Measurements from ENCODE around the gene PKD1L1.
"Not testable (repeated sequence)": the region's sequence is repeated elsewhere in the genome, so short reads cannot be mapped to it uniquely, and the experiment has no call there.

PKD1L1 gene

DNA sequence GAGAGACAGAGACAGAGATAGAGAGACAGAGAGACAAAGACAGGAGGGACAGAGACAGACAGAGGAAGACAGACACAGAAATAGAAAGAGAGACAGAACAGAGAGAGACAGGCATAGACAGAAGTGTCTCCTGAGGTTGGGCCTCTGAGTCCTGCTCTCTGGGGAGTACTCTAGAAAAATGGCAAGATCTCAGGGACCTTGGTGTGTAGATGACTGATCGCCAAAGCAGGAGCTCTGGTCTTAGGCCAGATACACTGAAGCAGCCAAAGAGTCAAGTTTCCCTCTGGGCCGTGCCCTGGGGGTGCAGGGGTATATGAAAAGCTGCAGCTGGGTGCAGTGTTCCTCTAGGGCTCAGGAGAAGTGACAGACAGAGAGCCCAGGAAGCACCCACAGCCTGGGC is 189.7 kb downstream of the PKD1L1 start:
- DNase-seq, result no peak

DNA sequence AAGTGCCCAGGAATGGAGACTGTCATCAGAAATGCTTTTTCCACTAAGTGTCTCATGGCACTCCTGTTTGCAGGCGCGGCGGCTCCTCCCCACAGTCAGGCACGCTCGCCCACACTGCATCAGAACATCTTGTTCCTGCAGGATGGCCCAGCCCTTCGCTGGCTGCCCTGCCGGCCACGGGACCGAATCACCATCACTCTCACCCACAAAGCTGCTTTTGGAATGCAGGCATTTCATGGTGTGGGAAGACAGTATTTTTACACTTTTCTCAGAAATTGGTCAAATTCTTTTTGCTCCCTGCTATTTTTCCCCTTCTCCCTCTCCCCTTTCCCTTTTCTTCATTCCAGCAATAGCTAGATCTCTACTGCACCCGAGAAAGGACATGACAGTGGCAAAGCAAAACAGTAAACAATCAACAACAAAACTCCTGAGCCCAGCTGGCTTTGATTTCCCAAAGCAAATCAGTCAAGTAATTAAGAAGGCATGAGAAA is 190.3 kb downstream of the PKD1L1 start:
- DNase-seq, result no peak

DNA sequence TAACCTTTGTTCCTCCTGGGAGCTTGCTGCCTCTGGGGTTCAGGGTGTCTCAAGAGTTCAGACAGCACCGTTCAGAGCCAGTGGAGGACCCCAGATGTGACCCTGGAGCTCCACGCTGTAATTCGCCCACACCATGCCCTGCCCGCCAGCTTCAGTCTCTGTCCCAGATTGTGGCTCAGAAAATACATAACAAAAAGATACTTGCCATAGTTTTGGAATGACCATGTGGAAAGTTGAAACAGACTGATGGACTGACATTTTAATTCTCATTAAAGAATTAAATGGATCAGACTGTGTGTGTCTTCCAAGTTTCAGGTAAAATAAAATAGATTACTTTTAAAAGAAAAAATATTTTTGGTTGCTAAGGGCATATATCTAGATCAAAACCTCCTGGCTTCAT is 191.6 kb downstream of the PKD1L1 start:
- no peak for DNase-seq

DNA sequence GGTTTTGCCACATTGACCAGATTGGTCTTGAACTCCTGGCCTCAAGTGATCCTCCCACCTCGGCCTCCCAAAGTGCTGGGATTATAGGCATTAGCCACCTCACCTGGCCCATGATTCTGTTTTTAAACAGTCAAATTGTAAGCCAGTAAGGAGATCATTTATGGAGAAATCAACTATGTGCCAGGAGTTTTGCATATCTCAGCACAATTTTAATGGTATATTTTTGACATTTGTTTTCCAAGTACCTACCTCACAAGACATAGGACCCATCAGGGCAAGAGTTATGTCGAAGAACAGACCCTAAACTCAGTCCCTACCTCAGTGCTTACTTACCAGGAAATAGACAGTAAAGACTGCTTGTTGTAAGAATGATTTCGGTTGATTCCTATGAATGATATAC is 193.0 kb downstream of the PKD1L1 start:
- no peak for DNase-seq

DNA sequence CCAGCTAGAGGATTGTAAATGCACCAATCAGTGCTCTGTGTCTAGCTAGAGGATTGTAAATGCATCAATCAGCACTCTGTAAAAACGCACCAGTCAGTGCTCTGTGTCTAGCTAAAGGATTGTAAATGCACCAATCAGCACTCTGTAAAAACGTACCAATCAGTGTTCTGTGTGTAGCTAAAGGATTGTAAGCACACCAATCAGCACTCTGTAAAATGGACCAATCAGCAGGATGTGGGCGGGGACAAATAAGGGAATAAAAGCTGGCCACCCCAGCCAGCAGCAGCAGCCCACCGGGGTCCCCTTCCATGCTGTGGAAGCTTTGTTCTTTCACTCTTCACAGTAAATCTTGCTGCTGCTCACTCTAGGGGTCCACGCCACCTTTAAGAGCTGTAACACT is 196.5 kb downstream of the PKD1L1 start:
- DNase-seq, result not testable (repeated sequence)

DNA sequence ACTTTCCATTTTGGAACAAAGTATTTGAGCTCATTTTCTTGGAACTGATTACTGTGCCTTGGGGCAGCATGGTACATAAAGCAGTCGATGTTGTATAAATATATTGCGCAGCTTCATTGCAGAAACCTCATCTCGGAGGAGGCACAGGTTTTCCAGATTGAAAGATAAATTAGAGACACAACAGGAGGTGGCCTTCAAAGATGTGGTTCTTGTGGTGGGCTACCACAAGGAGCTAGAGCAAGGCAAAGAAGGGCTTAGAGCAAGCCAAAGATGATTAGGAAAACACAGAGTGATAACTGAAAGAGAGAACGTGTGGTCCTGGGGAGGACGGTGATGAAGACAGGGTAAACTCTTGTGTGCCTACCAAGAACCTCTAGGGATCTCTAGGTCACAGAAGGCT is 197.2 kb downstream of the PKD1L1 start:
- DNase-seq, result no peak

DNA sequence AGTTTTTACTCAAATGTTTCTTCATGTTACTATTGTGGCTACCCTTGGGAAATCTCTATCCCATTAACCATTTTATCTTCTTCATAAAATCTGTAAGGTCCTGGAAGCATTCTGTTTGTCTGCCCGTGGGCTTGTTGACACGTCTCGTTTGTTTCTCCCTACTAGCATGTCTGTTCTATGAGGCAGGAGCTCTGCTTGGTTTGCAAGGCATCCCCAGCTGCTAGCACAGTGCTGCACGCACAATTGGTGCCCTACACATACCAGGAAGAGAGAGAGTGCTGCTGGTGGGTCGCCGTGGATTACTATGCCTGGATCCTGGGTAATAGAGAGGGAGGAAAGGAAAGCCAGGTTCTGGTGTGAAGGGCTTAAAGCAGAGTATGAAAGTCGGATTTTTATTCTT is 200.2 kb downstream of the PKD1L1 start:
- DNase-seq, result no peak

DNA sequence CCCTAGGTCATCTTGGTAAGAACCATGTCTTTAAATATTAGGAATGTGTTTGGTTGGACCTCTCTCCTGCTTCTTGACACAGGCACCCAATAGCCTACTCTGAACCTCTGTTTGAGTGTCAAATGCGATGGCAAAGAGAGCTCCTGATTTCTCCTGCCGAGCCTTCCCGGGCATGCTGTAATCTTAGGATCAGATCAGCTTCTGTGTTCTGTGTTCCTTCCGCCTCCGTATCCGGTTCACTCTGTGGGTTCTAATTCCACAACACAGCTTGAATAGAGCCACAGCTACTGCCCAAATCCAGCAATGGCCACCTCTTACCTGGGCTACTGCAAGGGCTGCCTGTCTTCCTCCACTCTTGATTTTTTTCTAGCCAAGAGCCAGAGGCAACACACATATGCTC is 201.1 kb downstream of the PKD1L1 start:
- DNase-seq, result no peak

DNA sequence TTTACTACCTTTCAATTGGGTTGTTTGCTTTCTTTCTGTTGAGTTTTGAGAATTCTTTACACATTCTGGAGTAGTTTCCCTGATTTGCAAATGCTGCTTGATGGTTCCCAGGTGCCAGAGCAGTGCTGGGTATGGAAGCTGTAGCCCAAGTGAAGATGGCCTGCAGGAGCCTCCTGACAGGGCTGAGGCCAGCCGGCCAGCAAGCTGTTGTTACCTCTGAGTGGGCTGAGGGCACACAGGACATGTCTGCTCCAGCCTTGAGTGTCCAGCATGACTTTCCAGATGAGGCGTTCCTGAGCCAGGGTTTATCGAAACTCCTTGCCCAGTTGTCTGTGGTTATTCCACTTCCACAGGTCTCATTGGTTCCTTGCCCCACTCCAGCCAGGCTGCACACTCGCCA is 201.8 kb downstream of the PKD1L1 start:
- DNase-seq, result no peak

DNA sequence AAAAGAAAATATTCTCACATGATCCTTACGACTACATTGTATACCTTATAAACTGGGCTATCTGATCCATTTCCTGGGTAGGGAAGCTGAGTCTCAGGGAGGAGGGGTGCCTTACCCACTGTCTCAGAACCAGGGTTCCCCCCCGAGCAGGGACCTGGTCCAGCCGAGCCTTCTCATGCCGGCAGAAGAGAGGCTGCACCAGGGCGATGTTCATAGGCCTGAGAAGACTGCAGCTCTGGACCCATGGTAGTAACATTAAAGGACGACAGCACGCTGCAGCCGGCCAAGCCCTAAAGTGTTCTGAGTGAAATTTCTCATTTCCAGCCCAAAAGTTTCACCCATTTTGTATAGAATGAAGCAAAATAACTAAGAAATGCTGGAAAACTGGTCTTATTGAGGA is 203.4 kb downstream of the PKD1L1 start:
- DNase-seq, result no peak

DNA sequence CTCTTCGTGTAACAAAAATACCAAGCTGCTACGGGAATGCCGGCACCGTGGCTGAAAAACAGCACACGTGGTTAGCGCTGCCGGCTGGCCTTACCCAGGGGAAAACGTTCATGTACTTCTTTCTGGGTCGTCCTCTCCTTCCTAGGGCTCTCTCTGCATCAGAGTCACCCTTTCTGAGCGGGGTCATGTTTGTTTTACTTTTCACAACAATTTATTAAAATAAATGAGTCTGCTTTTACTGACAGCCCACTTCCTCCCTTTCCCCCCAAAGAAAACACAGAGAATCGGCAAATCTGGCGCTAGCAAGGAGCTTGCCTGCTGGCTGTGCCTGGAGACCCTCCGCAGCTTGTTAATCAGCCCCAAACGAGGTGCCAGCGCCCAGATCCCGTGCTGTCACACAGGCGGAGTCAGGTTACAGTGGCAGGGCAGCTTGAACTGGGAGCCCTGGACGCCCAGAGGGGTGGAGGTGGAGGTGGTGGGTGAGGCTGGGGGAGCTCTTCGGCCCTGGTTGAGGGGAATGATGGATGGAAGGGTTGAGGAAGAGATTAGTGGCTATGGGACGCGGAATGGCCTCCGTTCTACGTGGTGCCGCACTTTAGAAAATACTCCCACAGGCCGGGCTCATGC is 204.2 kb downstream of the PKD1L1 start:
- no peak for DNase-seq

DNA sequence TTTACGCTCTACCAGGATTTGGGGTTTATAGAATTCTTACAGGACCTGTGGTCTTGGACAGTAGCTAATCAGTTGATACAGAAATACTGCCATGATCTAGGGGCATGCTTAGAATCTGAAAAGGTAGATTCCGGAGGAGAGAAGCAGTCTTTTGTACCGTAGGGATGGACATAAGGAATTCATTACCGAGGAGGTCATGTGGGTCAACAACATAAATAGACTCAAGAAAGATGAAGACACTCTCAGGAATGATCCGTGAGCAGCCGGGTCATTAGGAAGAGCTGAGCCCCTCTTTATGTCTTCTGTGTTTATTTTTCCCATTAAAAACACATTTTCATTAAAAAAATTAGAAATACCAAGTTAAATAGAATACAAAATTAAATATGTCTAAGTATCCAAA is 206.3 kb downstream of the PKD1L1 start:
- no peak for DNase-seq

DNA sequence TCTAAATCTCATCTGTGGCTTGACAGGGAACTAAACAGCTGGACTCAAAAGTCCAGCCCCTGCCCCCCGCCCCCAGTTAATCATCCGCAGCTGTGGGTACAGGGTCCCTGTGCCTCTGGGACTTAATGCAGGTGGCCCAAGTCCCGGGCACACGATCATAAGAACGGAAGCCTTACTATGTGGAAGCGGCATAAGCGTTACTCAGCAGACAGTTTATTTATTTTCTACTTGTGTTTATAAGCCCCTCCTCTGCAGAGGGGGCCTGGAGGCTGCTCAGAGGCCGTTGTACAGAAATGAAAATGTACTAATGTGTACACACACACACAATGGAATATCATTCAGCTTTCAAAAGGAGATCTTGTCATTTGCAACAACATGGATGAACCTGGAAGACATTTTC is 208.4 kb downstream of the PKD1L1 start:
- DNase-seq, result no peak

DNA sequence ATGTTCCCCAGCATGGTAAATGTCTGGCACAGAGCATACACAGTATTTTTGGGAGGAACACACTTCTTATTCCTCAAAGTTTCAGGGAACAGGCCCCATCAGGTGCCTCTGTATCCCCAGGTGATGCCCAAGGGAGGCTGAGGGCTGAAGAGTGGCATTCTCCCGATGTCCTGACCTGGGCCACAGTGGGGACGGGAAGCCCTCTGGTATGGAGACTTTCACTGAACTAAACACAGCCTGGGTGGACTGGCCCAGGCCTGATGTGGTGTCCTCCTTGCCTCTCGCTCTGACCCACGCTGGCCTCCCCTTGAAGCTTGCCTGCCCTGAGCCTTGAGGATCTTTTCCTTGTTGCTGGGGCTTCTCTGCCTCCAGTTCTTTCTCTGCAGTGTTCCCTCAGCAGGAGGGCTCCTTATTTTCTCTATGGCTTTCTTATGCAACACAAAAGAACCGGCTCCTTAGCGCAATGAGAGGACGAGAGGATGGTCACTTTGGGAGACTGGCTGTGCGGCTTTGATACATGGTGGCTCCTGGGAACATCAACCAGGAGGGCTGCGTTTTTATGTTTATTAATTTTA is 208.9 kb downstream of the PKD1L1 start:
- DNase-seq, result no peak

DNA sequence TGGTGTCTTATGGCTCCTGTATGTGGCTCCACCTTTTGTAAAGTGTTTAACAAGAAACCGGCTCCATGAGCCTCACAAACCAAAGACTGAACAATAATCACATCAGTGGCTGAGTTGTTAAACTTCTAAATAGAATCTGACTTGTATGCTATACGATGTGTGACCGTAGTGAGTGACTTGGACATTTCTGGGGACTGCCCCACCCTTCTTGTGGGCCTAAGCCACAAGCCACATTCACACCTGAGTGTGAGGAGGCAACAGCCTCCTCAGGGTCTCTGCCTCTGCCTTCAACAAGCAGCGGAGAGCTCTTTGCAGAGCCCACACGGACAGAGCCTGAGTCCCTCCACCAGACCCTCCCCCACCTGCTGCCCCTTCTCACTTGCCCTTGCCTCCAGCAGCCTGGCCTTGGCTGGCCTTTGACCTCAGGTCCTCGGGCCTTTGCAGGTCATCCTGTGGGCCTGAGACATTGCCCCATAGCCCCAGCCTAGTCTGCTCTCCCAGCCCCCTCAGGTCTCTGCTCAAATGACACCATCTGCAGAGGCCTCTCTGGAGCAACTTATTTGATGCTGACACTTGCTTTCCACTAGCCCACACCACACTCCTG is 209.6 kb downstream of the PKD1L1 start:
- no peak for DNase-seq

DNA sequence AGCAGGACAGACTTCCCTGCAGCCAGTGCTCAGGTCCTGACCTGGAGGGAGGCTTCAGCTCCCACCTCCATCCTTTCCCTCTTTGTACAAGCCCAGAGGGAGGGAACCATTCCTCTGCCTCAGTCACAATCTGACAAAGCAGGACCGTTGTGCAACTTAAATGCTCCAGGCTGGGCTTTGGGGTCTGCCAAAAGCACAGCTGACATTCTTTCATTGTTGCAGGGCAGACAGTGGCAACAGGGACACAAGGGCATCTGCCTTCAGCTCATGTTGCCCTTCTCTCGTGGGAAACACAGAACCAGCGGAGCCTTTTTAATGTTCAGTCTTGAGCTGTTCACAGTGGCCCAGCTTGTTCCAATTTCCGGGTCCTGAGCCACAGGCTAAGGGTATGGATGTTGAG is 210.7 kb downstream of the PKD1L1 start:
- no peak for DNase-seq

DNA sequence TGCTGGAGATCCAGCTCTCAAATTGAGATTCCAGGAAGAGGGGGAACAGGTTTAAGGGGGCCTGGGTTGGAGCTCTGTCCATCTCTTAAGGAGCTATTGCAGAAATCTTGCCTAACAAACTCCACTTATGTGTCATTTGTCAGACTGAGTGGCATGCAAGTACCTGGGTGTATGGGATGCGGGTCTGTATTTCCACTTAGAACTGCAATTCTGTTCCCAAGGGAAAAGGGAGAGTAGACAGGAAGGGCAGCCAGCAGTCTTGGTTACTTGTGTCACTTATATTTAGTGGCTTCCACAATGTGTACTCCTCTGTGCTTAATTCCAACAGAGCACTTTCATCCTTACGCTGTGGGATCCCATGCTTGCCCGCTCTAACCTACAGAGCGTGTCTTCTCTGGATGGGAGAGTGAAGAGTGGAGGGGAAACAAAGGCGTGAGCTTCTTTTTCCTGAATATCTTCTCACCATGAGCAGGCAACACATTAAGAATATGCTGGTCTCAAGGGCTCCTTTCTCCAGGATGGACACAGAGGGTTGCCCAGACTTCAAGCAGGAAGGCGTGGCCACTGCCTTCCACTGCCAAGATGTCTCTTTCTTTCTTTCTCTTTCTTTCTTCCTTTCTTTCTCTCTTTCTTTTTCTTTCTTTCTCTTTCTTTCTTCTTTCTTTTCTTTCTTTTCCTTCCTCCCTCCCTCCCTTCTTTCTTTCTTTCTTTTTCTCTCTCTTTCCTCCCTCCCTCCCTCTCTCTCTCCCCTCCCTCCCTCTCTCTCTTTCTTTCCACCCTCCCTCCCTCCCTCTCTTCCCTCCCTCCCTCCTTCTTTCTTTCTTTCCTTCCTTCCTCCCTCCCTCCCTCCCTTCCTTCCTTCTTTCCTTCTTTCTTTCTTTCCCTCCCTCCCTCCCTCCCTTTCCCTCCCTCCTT is 212.6 kb downstream of the PKD1L1 start:
- no peak for DNase-seq

DNA sequence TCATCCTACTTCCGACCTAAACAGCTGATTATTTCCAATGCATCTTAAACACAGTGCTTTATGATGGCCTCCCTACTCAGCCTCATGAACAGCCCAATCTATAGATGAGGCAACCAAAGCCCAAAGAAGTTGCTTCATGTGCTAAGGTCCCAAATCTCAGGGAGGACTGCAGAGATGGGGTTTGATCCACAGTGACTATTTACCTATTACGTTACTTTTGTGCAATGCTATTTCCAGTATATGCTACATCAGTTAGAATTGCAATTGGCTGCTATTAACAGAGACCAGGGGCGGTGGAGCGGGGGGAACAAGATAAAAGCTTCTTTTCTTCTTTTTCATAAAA is 213.3 kb downstream of the PKD1L1 start:
- DNase-seq, result no peak

DNA sequence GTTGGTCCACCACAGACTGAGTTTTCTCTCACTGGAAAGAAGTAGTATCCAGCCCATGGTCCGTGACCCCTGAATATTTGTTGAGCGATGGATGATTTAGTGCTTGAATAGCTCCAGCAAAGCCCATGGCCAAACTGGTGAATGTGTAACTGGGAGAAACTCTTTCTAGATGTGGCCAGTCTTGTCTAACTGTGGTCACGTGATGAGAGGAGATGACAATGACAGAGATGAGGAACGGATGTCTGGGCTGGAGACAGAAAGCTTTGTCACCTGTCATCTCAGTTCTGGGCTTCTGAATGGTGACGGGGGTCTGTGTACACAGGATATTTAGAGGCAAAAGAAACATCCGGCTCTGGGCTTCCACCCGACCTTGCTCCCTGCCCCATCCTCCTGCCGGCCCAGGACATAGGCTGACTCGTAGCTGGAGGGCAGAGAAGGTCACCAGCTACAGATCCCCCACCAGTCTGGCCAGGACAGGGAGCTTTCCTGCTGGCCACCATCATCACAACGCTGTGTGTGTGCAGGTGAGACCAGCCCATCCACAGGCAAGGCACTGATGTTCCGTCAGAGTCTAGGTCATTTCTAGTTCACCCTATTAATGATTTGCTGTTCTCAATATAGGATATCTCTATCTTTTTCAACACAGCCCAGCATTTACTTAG is 213.8 kb downstream of the PKD1L1 start:
- DNase-seq, result no peak

DNA sequence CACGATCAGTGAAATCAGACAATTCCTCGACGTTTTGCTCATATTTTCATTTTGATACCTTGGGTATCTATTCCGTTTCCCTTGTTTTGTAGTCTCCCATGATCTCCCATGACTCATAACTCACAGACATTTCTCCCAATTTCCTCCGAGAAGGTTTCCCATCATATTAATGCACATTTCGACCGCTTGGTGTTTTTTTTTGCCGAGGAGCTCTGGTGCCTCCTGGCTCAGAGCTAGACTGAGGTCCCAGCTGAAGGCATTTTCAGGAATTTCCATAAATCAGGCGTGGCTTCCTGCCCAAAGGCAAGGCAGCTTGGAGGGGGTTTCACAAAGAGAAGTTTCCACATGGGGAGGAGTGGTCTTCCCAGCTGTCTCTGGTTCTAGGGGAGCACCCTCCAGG is 218.1 kb downstream of the PKD1L1 start:
- DNase-seq, result no peak

DNA sequence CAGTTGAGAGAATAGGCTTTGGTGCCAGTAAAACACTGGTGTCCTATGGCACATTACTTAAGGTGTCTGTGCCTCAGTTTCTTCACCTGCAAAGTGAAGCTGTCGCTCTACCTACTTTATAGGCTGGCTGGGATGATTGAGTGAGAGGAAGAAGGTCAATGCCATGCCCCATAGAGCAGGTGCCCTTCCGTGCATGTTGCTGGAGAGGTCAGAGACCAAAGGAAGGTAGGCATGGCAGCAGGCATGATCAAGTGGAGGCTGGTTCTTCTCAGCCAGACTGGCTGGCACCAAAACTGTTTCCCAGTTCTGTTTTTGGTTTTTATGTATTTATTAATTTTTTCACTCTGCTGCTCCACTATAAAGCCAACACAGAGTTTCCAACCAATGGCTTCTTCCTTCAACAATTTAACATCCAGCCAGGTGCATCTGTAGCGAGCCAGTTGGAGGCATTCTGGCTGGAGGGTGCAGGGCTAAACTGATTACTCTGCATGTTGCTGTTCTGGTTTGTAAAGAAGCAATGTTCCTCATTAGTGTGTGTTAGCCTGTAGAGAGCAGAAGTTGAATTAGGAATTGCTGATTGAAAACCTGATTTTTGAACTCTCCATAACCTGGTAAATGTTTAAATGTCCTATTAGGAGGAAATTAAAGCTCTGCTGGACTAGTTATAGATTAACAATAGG is 222.1 kb downstream of the PKD1L1 start:
- no peak for DNase-seq

DNA sequence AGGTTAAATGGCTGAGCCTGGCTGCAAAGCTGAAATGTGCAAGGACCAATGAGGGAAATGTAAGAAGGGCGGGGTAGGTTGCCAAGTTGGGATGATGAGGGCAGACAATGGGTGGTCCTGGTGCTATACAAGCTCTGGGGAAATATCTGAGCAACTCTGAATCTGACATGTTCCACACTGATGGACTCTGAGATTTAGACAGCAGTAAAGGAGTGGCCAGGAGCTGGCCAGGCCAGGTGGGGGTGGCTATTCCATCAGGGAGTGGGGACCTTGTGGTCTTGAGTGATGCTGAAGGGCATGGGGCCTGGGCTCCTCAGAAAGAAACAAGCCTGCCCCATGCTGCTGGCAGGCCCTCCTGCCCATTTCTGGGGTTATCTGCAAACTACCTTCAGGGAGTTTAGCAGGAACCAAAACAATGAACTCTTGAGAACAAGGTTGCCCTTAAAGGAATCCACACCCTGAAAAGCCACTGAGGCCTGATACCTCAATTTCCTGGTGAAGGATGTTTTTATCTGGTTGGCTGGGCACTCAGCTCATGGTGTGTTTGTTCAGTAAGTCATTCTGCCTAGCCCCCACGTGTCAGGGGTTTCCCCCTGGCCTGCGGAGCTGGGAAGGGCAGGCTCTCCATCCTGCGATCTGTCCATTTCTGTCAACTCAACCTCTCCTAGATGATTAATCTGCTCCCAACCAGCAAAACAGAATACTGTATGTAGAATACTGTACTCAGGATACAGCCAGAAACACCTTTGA is 223.1 kb downstream of the PKD1L1 start:
- DNase-seq, result no peak

All from stimulated activated naive CD4-positive, alpha-beta T cell treated with Interleukin-2 at 50 U/mL for 16 hours (primary cell).